Articular chondrocyte of knee joint (primary cell): ENCODE data around the gene GTF2B. TPM values are rescaled to one million over a fixed set of nuclear protein-coding genes. Genes with fewer than 3 reads are reported as not detected.

Experiments used
- small RNA-seq: library from RNA; depleted of rRNA; stranded (forward); fragments of <200 nt; gene quantifications from one replicate; pipeline ENCODE3, GENCODE V24; 2012
- total RNA-seq: library from RNA; depleted of rRNA; stranded (reverse); fragments of >200 nt; gene quantifications from 2 replicates; pipeline ENCODE4 v1.2.3, GENCODE V29; 2012

GTF2B gene, protein sequence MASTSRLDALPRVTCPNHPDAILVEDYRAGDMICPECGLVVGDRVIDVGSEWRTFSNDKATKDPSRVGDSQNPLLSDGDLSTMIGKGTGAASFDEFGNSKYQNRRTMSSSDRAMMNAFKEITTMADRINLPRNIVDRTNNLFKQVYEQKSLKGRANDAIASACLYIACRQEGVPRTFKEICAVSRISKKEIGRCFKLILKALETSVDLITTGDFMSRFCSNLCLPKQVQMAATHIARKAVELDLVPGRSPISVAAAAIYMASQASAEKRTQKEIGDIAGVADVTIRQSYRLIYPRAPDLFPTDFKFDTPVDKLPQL
- total RNA-seq, result 36.8 and 44.0 TPM in 2 replicates

DNA sequence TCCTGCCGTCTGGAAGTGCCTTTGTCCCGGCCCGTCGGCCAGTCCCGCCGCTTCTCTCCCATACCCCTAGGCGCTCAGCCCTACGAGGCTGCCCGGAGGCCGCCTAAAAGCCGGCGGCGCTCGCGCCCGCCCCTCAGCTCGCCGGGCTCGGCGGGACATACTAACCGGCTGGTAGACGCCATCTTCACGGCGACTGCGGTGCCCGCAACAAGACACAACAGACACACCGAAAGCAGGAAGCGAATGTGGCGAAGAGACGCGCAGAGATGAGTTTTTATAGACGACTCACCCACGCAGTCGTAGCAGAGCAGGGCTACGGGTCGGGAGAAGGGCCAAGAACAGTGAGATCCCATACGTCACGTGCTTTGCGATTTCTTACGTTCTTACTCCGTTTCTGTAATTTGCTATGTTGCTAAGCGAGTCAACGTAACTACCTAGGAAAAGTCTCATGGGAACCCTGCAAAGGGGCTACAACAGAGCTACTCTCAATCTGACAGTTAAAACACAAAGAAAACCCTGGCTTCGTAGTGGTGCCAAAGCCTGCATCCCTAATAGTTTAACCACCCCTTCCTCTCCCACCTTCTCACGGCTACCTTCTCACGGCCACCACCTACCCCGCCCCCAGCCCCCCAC is at the start of gene GTF2B:
TSS of gene GTF2B (minus strand) at position 250 of the 633 bp plus-strand sequence. CDS start at position 182, 68 bp downstream.

Small RNAs within 50 kb of the gene (small RNA-seq; reads per million reads assigned to genes)
- not detected for gene RNU6-125P

Other genes with a start within 250 kb of the GTF2B start
- gene PKN2, start 207.3 kb downstream of the GTF2B start, total RNA-seq, result 53.9 and 54.1 TPM in 2 replicates
- 40.8 and 49.9 TPM in 2 replicates for gene KYAT3, start 101.1 kb upstream of the GTF2B start, total RNA-seq
- 12.9 and 15.3 TPM in 2 replicates for gene RBMXL1, start 101.1 kb upstream of the GTF2B start, total RNA-seq
- 48.4 and 59.2 TPM in 2 replicates for gene GBP3, start 131.3 kb upstream of the GTF2B start, total RNA-seq
- 36.5 and 55.0 TPM in 2 replicates for gene GBP1, start 173.6 kb upstream of the GTF2B start, total RNA-seq
- gene GBP2, start 234.5 kb upstream of the GTF2B start, total RNA-seq, result 52.9 and 60.1 TPM in 2 replicates